HepG2 (cell line): ENCODE measurements around the gene CRYGS. TPM values are rescaled to one million over a fixed set of nuclear protein-coding genes. Genes with fewer than 3 reads are reported as not detected.

Experiments used
- EP300 ChIP-seq, 3 experiments: sonication (generic) in 1 of 3; formaldehyde crosslinking in 1 of 3; IDR thresholded peaks; 2 replicates each; pipeline versions ENCODE4 v1.5.1 to v1.6.1; 2011 to 2020; ENCODE audit warnings: low read depth in 2 of 3, low read length in 2 of 3, borderline replicate concordance in 1 of 3, improper control_type of control experiment in 1 of 3, mild to moderate bottlenecking in 1 of 3, missing genetic modification reagents in 1 of 3, moderate library complexity in 1 of 3
- EZH2 ChIP-seq: conservative IDR thresholded peaks from 2 replicates; pipeline ENCODE4 v1.6.1; 2012; ENCODE audit warnings: mild to moderate bottlenecking, low read depth, low read length, moderate library complexity
- GATAD2A ChIP-seq: IDR thresholded peaks from 2 replicates; pipeline ENCODE4 v1.6.1; 2016
- HOXA3 ChIP-seq: sonication (generic); formaldehyde crosslinking; IDR thresholded peaks from 2 replicates; pipeline ENCODE4 v1.5.0; 2020; ENCODE audit warnings: missing genetic modification reagents
- KDM2A ChIP-seq: sonication (generic); formaldehyde crosslinking; IDR thresholded peaks from 2 replicates; pipeline ENCODE4 v1.4.0; 2020; ENCODE audit warnings: low read depth, missing genetic modification reagents, borderline replicate concordance
- KDM3A ChIP-seq: IDR thresholded peaks from 2 replicates; pipeline ENCODE4 v1.6.1; 2018; ENCODE audit warnings: low read depth, missing compliant biosample characterization
- LCORL ChIP-seq, 2 experiments: fragments of 450-650 bp in 1 of 2; sonication (generic) in 1 of 2; formaldehyde crosslinking in 1 of 2; IDR thresholded peaks; 2 replicates each; pipeline versions ENCODE4 v1.5.0 to v1.6.1; 2017 to 2020; ENCODE audit warnings: antibody characterized with exemption in 1 of 2, missing genetic modification reagents in 1 of 2
- MTA1 ChIP-seq: sonication (generic); formaldehyde crosslinking; IDR thresholded peaks from 2 replicates; pipeline ENCODE4 v1.4.0; 2020; ENCODE audit warnings: missing genetic modification reagents, mild to moderate bottlenecking, borderline replicate concordance
- NRL ChIP-seq: sonication (generic); formaldehyde crosslinking; IDR thresholded peaks from 2 replicates; pipeline ENCODE4 v1.5.0; 2020; ENCODE audit warnings: missing genetic modification reagents, mild to moderate bottlenecking, moderate library complexity, borderline replicate concordance
- PAF1 ChIP-seq: IDR thresholded peaks from 2 replicates; pipeline ENCODE4 v1.6.1; 2016; ENCODE audit warnings: missing genetic modification reagents, missing compliant biosample characterization
- SOX5 ChIP-seq: IDR thresholded peaks from 2 replicates; pipeline ENCODE4 v1.6.1; 2016; ENCODE audit warnings: borderline replicate concordance
- ZNF337 ChIP-seq: sonication (generic); formaldehyde crosslinking; IDR thresholded peaks from 2 replicates; pipeline ENCODE4 v1.5.1; 2020; ENCODE audit warnings: missing genetic modification reagents, low read depth, mild to moderate bottlenecking, borderline replicate concordance
- ZNF432 ChIP-seq: sonication (generic); formaldehyde crosslinking; IDR thresholded peaks from 2 replicates; pipeline ENCODE4 v1.5.0; 2020; ENCODE audit warnings: missing genetic modification reagents, mild to moderate bottlenecking, borderline replicate concordance
- ZNF589 ChIP-seq: sonication (generic); formaldehyde crosslinking; conservative IDR thresholded peaks from 2 replicates; pipeline ENCODE4 v1.8.0; 2022; ENCODE audit warnings: mild to moderate bottlenecking, moderate library complexity, missing genetic modification reagents
- polyA plus RNA-seq, 8 experiments: library from polyadenylated mRNA; depleted of rRNA in 3 of 8; stranded (reverse) in 7 of 8; unstranded in 1 of 8; fragments of >200 nt; fragmentation: Illumina TruSeq in 4 of 8; extraction: Trizol in 4 of 8; gene quantifications; 2 replicates each; pipeline versions ENCODE4 v1.2.1 to v1.2.3, GENCODE V29; 2011 to 2016; ENCODE audit warnings: low read depth in 4 of 8, missing spikeins in 1 of 8, mixed read lengths in 1 of 8; ENCODE audit not compliant: insufficient read depth in 1 of 8
- total RNA-seq, 5 experiments: library from RNA; depleted of rRNA; stranded (reverse); fragments of >200 nt; fragmentation: Illumina TruSeq; extraction: Trizol; gene quantifications; 2 replicates each; pipeline ENCODE4 v1.2.3, GENCODE V29; 2016; ENCODE audit warnings: low read depth in 1 of 5
- TF ChIP-seq, protein P1 (sequence below), 2 experiments: sonication (generic) in 1 of 2; formaldehyde crosslinking in 1 of 2; IDR thresholded peaks; 2 replicates each; pipeline versions ENCODE4 v1.6.1 to v1.9.0; 2014 to 2022; ENCODE audit warnings: antibody characterized with exemption in 1 of 2, borderline replicate concordance in 1 of 2, inconsistent platforms in 1 of 2, low read depth in 1 of 2, missing genetic modification reagents in 1 of 2
- TF ChIP-seq, protein P2 (sequence below): sonication (generic); formaldehyde crosslinking; IDR thresholded peaks from 2 replicates; pipeline ENCODE4 v1.4.0; 2020; ENCODE audit warnings: missing genetic modification reagents, borderline replicate concordance
- TF ChIP-seq, protein P3 (sequence below): sonication (generic); formaldehyde crosslinking; IDR thresholded peaks from 2 replicates; pipeline ENCODE4 v1.4.0; 2020; ENCODE audit warnings: missing genetic modification reagents

CRYGS gene
- total and polyA plus RNA-seq, 2 of the 13 experiments (the other 11 are each of a cell fraction or from before 2014, with no cell fraction given): 2.1 to 6.7 TPM

- TF ChIP-seq MTA1 (CRISPR knock-in tag) (no peak), PAF1 (CRISPR knock-in tag) (no peak), NRL (no peak), EZH2 (no peak), LCORL (IDR thresholded peaks at IDR 0.05) (no peak), LCORL (CRISPR knock-in tag; IDR thresholded peaks at IDR 0.05) (peak; percentile 57; the same call in 1 of the 2 replicates), ZNF589 (CRISPR knock-in tag) (no peak), EP300 (IDR thresholded peaks at IDR 0.05; ENCODE audit: low read depth in 2 of 2, low read length in 2 of 2) (peak in 1 of 2 experiments; percentile 31; a peak in 1 of 4 replicates), EP300 (CRISPR knock-in tag; IDR thresholded peaks at IDR 0.05; ENCODE audit: borderline replicate concordance) (no peak; the same call in 1 of the 2 replicates), ZNF432 (CRISPR knock-in tag) (no peak), ZNF337 (CRISPR knock-in tag) (no peak), GATAD2A (CRISPR knock-in tag) (peak; percentile 58; the same call in 1 of the 2 replicates), SOX5 (CRISPR knock-in tag) (peak; percentile 44; the same call in 1 of the 2 replicates), KDM2A (no peak), KDM3A (no peak), HOXA3 (CRISPR knock-in tag) (no peak; the same call in 1 of the 2 replicates)
- TF ChIP-seq, protein P1, sequence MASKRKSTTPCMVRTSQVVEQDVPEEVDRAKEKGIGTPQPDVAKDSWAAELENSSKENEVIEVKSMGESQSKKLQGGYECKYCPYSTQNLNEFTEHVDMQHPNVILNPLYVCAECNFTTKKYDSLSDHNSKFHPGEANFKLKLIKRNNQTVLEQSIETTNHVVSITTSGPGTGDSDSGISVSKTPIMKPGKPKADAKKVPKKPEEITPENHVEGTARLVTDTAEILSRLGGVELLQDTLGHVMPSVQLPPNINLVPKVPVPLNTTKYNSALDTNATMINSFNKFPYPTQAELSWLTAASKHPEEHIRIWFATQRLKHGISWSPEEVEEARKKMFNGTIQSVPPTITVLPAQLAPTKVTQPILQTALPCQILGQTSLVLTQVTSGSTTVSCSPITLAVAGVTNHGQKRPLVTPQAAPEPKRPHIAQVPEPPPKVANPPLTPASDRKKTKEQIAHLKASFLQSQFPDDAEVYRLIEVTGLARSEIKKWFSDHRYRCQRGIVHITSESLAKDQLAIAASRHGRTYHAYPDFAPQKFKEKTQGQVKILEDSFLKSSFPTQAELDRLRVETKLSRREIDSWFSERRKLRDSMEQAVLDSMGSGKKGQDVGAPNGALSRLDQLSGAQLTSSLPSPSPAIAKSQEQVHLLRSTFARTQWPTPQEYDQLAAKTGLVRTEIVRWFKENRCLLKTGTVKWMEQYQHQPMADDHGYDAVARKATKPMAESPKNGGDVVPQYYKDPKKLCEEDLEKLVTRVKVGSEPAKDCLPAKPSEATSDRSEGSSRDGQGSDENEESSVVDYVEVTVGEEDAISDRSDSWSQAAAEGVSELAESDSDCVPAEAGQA (IDR thresholded peaks at IDR 0.05; ENCODE audit: low read depth): no peak
- TF ChIP-seq, protein P1 (CRISPR knock-in tag; IDR thresholded peaks at IDR 0.05; ENCODE audit: borderline replicate concordance): no peak
- TF ChIP-seq, protein P2, sequence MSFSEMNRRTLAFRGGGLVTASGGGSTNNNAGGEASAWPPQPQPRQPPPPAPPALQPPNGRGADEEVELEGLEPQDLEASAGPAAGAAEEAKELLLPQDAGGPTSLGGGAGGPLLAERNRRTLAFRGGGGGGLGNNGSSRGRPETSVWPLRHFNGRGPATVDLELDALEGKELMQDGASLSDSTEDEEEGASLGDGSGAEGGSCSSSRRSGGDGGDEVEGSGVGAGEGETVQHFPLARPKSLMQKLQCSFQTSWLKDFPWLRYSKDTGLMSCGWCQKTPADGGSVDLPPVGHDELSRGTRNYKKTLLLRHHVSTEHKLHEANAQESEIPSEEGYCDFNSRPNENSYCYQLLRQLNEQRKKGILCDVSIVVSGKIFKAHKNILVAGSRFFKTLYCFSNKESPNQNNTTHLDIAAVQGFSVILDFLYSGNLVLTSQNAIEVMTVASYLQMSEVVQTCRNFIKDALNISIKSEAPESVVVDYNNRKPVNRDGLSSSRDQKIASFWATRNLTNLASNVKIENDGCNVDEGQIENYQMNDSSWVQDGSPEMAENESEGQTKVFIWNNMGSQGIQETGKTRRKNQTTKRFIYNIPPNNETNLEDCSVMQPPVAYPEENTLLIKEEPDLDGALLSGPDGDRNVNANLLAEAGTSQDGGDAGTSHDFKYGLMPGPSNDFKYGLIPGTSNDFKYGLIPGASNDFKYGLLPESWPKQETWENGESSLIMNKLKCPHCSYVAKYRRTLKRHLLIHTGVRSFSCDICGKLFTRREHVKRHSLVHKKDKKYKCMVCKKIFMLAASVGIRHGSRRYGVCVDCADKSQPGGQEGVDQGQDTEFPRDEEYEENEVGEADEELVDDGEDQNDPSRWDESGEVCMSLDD (CRISPR knock-in tag): no peak
- TF ChIP-seq, protein P3, sequence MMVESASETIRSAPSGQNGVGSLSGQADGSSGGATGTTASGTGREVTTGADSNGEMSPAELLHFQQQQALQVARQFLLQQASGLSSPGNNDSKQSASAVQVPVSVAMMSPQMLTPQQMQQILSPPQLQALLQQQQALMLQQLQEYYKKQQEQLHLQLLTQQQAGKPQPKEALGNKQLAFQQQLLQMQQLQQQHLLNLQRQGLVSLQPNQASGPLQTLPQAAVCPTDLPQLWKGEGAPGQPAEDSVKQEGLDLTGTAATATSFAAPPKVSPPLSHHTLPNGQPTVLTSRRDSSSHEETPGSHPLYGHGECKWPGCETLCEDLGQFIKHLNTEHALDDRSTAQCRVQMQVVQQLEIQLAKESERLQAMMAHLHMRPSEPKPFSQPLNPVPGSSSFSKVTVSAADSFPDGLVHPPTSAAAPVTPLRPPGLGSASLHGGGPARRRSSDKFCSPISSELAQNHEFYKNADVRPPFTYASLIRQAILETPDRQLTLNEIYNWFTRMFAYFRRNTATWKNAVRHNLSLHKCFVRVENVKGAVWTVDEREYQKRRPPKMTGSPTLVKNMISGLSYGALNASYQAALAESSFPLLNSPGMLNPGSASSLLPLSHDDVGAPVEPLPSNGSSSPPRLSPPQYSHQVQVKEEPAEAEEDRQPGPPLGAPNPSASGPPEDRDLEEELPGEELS (CRISPR knock-in tag): peak; percentile 60; the same call in 1 of the 2 replicates
These were observed 45.8 kb upstream of the CRYGS start (continued) for GRCh38 chr3:186589856-186590579.
